ENCODE data around the gene SFTA2.
A peak's percentile ranks its signal among the peaks of the same experiment; 100 is the strongest.
"Not testable (repeated sequence)": the region's sequence is repeated elsewhere in the genome, so short reads cannot be mapped to it uniquely, and the experiment has no call there.

Gene SFTA2

GRCh38 chr6:30931969-30932645 lies at the start of gene SFTA2:
Gene SFTA2, minus strand, starts transcription at chr6:30932170. Its CDS starts 74 bp downstream, at chr6:30932096.
- DNase-seq: no peak

GRCh38 chr6:30979690-30980089 lies 47.7 kb upstream of the SFTA2 start:
- no peak for DNase-seq

GRCh38 chr6:30979141-30979540 lies 47.2 kb upstream of the SFTA2 start:
- DNase-seq: no peak

GRCh38 chr6:30974490-30975252 lies 42.7 kb upstream of the SFTA2 start:
- no peak for DNase-seq

- DNase-seq: no peak
These were observed 40.8 kb upstream of the SFTA2 start for GRCh38 chr6:30972816-30973215.

- DNase-seq: no peak
These were observed 39.0 kb upstream of the SFTA2 start for GRCh38 chr6:30970946-30971345.

- not testable (repeated sequence) for DNase-seq
These were observed 37.2 kb upstream of the SFTA2 start for GRCh38 chr6:30969171-30969570.

- no peak for DNase-seq
These were observed 34.2 kb upstream of the SFTA2 start for GRCh38 chr6:30966154-30966553.

- no peak for DNase-seq
These were observed 33.2 kb upstream of the SFTA2 start for GRCh38 chr6:30965140-30965601.

- no peak for DNase-seq
These were observed 32.1 kb upstream of the SFTA2 start for GRCh38 chr6:30964075-30964474.

- DNase-seq: no peak
These were observed 31.7 kb upstream of the SFTA2 start for GRCh38 chr6:30963641-30964040.

GRCh38 chr6:30962716-30963115 lies 30.7 kb upstream of the SFTA2 start:
- no peak for DNase-seq

- DNase-seq: no peak
These were observed 29.1 kb upstream of the SFTA2 start for GRCh38 chr6:30960907-30961673.

GRCh38 chr6:30957716-30958115 lies 25.7 kb upstream of the SFTA2 start:
- no peak for DNase-seq

- peak; percentile 29 to 75 (median 62) for DNase-seq
These were observed 23.5 kb upstream of the SFTA2 start for GRCh38 chr6:30955367-30956042.

- DNase-seq: no peak
These were observed 22.8 kb upstream of the SFTA2 start for GRCh38 chr6:30954631-30955366.

GRCh38 chr6:30951907-30952469 lies 20.0 kb upstream of the SFTA2 start:
- DNase-seq: no peak

GRCh38 chr6:30948811-30949210 lies 16.8 kb upstream of the SFTA2 start:
- DNase-seq: no peak

- no peak for DNase-seq
These were observed 15.3 kb upstream of the SFTA2 start for GRCh38 chr6:30947231-30947630.

GRCh38 chr6:30945281-30945680 lies 13.3 kb upstream of the SFTA2 start:
- DNase-seq: no peak

- no peak for DNase-seq
These were observed 12.1 kb upstream of the SFTA2 start for GRCh38 chr6:30944051-30944450.

Measured in activated CD4-positive, CD25-positive, alpha-beta regulatory T cell (primary cell).